Islet of Langerhans (tissue), 1 donor: Measurements from ENCODE around the gene OR2D2.
"Not testable (repeated sequence)": the region's sequence is repeated elsewhere in the genome, so short reads cannot be mapped to it uniquely, and the experiment has no call there.

ENCODE experiments used
- FAIRE-seq: peaks from one replicate; lab custom pipeline; 2011; peaks lifted over from hg19 to GRCh38; lab: Jason Lieb, UNC

OR2D2 gene

GRCh38 chr11:6876914-6877313, 15.4 kb downstream of the OR2D2 start:
- no peak for FAIRE-seq

- FAIRE-seq, result no peak
These were observed 16.0 kb downstream of the OR2D2 start, which contains the start of gene OR10A4 for GRCh38 chr11:6876325-6876724. Gene OR10A4 (plus strand): TSS chr11:6876625. CDS start chr11:6876648, 23 bp downstream.

- FAIRE-seq, result no peak
These were observed 16.5 kb downstream of the OR2D2 start for GRCh38 chr11:6875761-6876160.

GRCh38 chr11:6871278-6871677, 21.0 kb downstream of the OR2D2 start:
- FAIRE-seq, result no peak

GRCh38 chr11:6864438-6864837, 27.9 kb downstream of the OR2D2 start:
- FAIRE-seq, result no peak

GRCh38 chr11:6862961-6863360, 29.3 kb downstream of the OR2D2 start, which contains the start of gene OR10A2:
Gene OR10A2 (plus strand): TSS chr11:6863057. CDS start chr11:6869755, 6,698 bp downstream.
- FAIRE-seq, result no peak

GRCh38 chr11:6856871-6857270, 35.4 kb downstream of the OR2D2 start:
- no peak for FAIRE-seq

- no peak for FAIRE-seq
These were observed 36.2 kb downstream of the OR2D2 start for GRCh38 chr11:6855971-6856541.

GRCh38 chr11:6854801-6855200, 37.5 kb downstream of the OR2D2 start:
- not testable (repeated sequence) for FAIRE-seq

GRCh38 chr11:6850526-6850925, 41.8 kb downstream of the OR2D2 start:
- FAIRE-seq, result no peak

- FAIRE-seq, result no peak
These were observed 46.9 kb downstream of the OR2D2 start, which contains the start of gene OR10A5 for GRCh38 chr11:6845383-6845782. Gene OR10A5 (plus strand): TSS chr11:6845683. CDS start chr11:6845683, 0 bp downstream.

GRCh38 chr11:6844356-6844755, 47.9 kb downstream of the OR2D2 start:
- FAIRE-seq, result no peak

GRCh38 chr11:6843670-6844069, 48.6 kb downstream of the OR2D2 start:
- no peak for FAIRE-seq

- FAIRE-seq, result no peak
These were observed 50.6 kb downstream of the OR2D2 start for GRCh38 chr11:6841694-6842093.
